Psoas muscle (tissue), 8 donors: ENCODE measurements around the gene UBR3. TPM values are rescaled to one million over a fixed set of nuclear protein-coding genes. Genes with fewer than 3 reads are reported as not detected.
"Not testable (repeated sequence)": the region's sequence is repeated elsewhere in the genome, so short reads cannot be mapped to it uniquely, and the experiment has no call there.

Experiments
- ATAC-seq, 4 donors: fragments of 200-7000 bp; cut with Tn5 transposase; one replicate each; pipeline ENCODE4 v1.9.1; 2020; ENCODE audit warnings: moderate library complexity in 3 of 4, mild to moderate bottlenecking in 2 of 4
- DNase-seq, 2 donors: peaks; one replicate each; pipeline ENCODE4 v3.0.0-alpha.2; 2020
- H3K27ac ChIP-seq: fragments of 200-600 bp; one replicate; pipeline ENCODE4 v1.8.0; 2022
- H3K27me3 ChIP-seq, 3 donors: fragments of 200-600 bp in 1 of 3; one replicate each; pipeline versions ENCODE4 v1.6.1 to v1.8.0; 2013 to 2022; ENCODE audit warnings: low read length in 2 of 3, mild to moderate bottlenecking in 2 of 3, moderate library complexity in 1 of 3; ENCODE audit not compliant: insufficient read depth in 3 of 3
- H3K36me3 ChIP-seq, 2 donors: fragments of 200-600 bp in 1 of 2; one replicate each; pipeline versions ENCODE4 v1.6.1 to v1.8.0; 2013 to 2022; ENCODE audit warnings: low read depth in 1 of 2, mild to moderate bottlenecking in 1 of 2, moderate library complexity in 1 of 2; ENCODE audit not compliant: insufficient read depth in 1 of 2
- H3K4me1 ChIP-seq: fragments of 200-600 bp; one replicate; pipeline ENCODE4 v1.8.0; 2022
- H3K4me3 ChIP-seq: fragments of 200-600 bp; one replicate; pipeline ENCODE4 v1.8.0; 2022; ENCODE audit warnings: mild to moderate bottlenecking
- H3K9me3 ChIP-seq: fragments of 200-600 bp; one replicate; pipeline ENCODE4 v1.8.0; 2022
- CTCF ChIP-seq: fragments of 200-600 bp; IDR thresholded peaks from one replicate; pipeline ENCODE4 v1.8.0; 2022; ENCODE audit warnings: antibody characterized with exemption
- WGBS, 3 donors: extraction: QIAGEN DNeasy Blood & Tissue Kit; methylation state at CpG; one replicate each; pipeline versions ENCODE4 v1.1.6 to v1.1.7; 2013; 5-methylcytosine and 5-hydroxymethylcytosine counted together
- intact Hi-C, 2 donors: fragments of 100-400 bp; cut with DNase I; formaldehyde crosslinking; loops; one replicate each; pipeline versions ENCODE4 v1.11.0 to v1.14.2; 2022
- polyA plus RNA-seq, 3 donors: library from polyadenylated mRNA; stranded (reverse); fragments of 200-250 nt; gene quantifications; one replicate each; pipeline ENCODE4 v1.2.3, GENCODE V29; 2013
- total RNA-seq, 4 donors: library from RNA; stranded (reverse); fragmentation: NEBNext Ultra II Directional in 2 of 4; extraction: Animal tissue kit (Norgen Biotek cat#: 25700) in 2 of 4; gene quantifications; one replicate each; pipeline versions ENCODE4 v1.2.1 to v1.2.4, GENCODE V29; 2021 to 2023
- donor health status: healthy with polysubstance abuse.
- donor health status: DM: no; HTN: no; CAD: no; lungs with moderate emphysema.
- donor health status: Bipolar disorder and iron deficiency.
- donor health status: healthy.
- donor health status: DM: yes; HTN: yes; CAD: no.
- donor health status: DM: no; HTN: no; CAD: no.
- donor health status: DM: no; HTN: no; CAD: no.
- donor health status: DM: yes; HTN: yes; CAD: no.

UBR3 gene
- total and polyA plus RNA-seq, 7 donors, result 28.7 to 202 (median 160) TPM

- H3K27ac ChIP-seq, result no peak overlapping the region
- H3K27me3 ChIP-seq, result no peaks in the 10 kb centered on the region
- 82 to 96% (median 89%) methylated on average over 1 of the region's 1 CpG for WGBS, 3 donors
- no peaks in the 10 kb centered on the region for H3K9me3 ChIP-seq
- H3K4me1 ChIP-seq, result peaks cover 57% of the 10 kb centered on the region
- peaks cover 0 to 5% of the 10 kb centered on the region in 2 donors for H3K36me3 ChIP-seq
- H3K4me3 ChIP-seq, result no peak overlapping the region
- no peak for TF ChIP-seq CTCF
- DNase-seq, result no peak
- intact Hi-C loops, result no loop called here
- ATAC-seq, result no peak
These were observed 22.5 kb downstream of the UBR3 start for GRCh38 chr2:169849710-169850109.

DNA sequence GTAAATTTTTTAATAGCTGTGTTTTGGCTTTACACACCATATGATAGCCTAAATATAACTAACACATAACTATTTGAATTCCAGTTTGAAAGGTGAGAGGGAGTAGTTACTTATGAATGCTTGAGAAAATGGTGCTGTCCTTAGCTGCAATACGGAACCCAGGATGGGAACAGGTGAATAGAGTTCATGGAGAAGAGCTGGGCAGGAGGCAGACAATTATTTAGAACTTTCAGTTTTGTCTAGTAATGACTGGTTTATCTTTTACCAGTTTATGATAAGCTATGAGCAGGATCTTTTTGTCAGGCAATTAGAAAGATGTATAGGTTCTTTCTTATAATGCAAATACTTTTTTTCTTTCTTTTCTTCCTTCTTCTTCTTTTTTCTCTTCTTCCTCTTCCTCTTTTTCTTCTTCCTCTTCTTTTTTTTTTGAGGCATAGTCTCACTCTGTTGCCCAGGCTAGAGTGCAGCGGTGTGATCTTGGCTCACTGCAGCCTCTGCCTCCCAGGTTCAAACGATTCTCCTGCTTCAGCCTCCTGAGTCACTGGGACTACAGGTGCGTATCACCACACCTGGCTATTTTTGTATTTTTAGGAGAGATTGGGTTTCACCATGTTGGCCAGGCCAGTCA, 25.9 kb downstream of the UBR3 start:
- Histone ChIP-seq H3K36me3 (peaks cover 0 to 5% of the 10 kb centered on the region in 2 donors), H3K27ac (no peak overlapping the region), H3K4me3 (no peak overlapping the region), H3K4me1 (peaks cover 35% of the 10 kb centered on the region), H3K9me3 (no peaks in the 10 kb centered on the region), H3K27me3 (no peaks in the 10 kb centered on the region)
- TF ChIP-seq CTCF, result no peak
- DNase-seq (no peak), ATAC-seq (peak in 1 of 4 donors; percentile 22)
- WGBS, 3 donors, result 47 to 76% (median 56%) methylated on average over 4 of the region's 4 CpGs
- intact Hi-C loops, result no loop called here

- H3K27ac ChIP-seq, DNase-seq, H3K9me3 ChIP-seq, intact Hi-C loops, H3K27me3 ChIP-seq, H3K4me3 ChIP-seq, ATAC-seq, H3K36me3 ChIP-seq: not testable (repeated sequence)
- WGBS, 3 donors, result 95 to 96% (median 95%) methylated on average over 19 to 38 of the region's 42 CpGs
- H3K4me1 ChIP-seq, result peaks cover 18% of the 10 kb centered on the region
These were observed 28.3 kb downstream of the UBR3 start for GRCh38 chr2:169855281-169856258.

DNA sequence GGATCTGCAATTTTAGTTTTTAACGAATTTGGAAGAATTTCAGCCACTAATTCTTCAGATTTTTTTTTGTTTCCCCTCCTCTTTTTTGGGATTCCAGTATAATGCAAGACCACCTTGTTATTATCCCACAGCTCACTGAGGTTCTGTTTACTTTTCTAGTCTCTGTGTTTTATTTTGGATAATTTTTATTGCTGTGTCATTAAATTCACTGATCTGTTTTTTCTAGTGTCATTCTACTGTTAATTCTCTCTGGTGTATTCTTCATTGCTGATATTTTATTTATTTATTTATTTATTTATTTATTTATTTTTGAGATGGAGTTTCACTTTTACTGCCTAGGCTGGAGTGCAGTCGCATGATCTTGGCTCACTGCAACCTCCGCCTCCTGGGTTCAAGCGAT, 32.2 kb downstream of the UBR3 start:
- H3K27ac ChIP-seq, result no peak overlapping the region
- peaks cover 7% of the 10 kb centered on the region for H3K4me1 ChIP-seq
- H3K9me3 ChIP-seq, result no peaks in the 10 kb centered on the region
- H3K27me3 ChIP-seq, result no peaks in the 10 kb centered on the region
- WGBS, 3 donors, result 95 to 98% (median 97%) methylated on average over 4 of the region's 4 CpGs
- ATAC-seq, result no peak
- H3K36me3 ChIP-seq, result no peaks in the 10 kb centered on the region
- no peak for TF ChIP-seq CTCF
- H3K4me3 ChIP-seq, result no peak overlapping the region
- intact Hi-C loops, result no loop called here
- no peak for DNase-seq

- Histone ChIP-seq H3K9me3 (no peaks in the 10 kb centered on the region), H3K36me3 (no peaks in the 10 kb centered on the region), H3K27ac (no peak overlapping the region), H3K27me3 (no peaks in the 10 kb centered on the region), H3K4me1 (peaks cover 7% of the 10 kb centered on the region), H3K4me3 (no peak overlapping the region)
- intact Hi-C loops, result no loop called here
- no peak for DNase-seq
- no peak for TF ChIP-seq CTCF
- ATAC-seq, result no peak
- 93 to 98% (median 95%) methylated on average over 4 of the region's 4 CpGs for whole genome bisulfite sequencing, 3 donors
These were observed 32.9 kb downstream of the UBR3 start for GRCh38 chr2:169860149-169860548.
